Osteoblast (primary cell): ENCODE data around the gene TPP2. TPM values are rescaled to one million over a fixed set of nuclear protein-coding genes. Genes with fewer than 3 reads are reported as not detected.

Source experiments
- DNase-seq: peaks from one replicate; pipeline ENCODE4 v3.0.0; 2011; ENCODE audit warnings: low spot score, mixed read lengths; ENCODE audit not compliant: insufficient read length; ENCODE audit errors: missing footprints
- H2AFZ ChIP-seq: 2 replicates; pipeline ENCODE4 v1.6.0; 2011; ENCODE audit warnings: mild to moderate bottlenecking, low read length
- H3K27ac ChIP-seq: 2 replicates; pipeline ENCODE4 v1.5.1; 2011; ENCODE audit warnings: mild to moderate bottlenecking, low read depth, low read length, moderate library complexity
- H3K27me3 ChIP-seq: 2 replicates; pipeline ENCODE4 v1.6.0; 2012; ENCODE audit warnings: mild to moderate bottlenecking, control low read depth, inconsistent platforms, low read length, moderate library complexity; ENCODE audit not compliant: insufficient read depth
- H3K36me3 ChIP-seq: 2 replicates; pipeline ENCODE4 v1.5.1; 2011; ENCODE audit warnings: mild to moderate bottlenecking, low read length, control low read depth, moderate library complexity; ENCODE audit not compliant: insufficient read depth
- H3K4me1 ChIP-seq: 2 replicates; pipeline ENCODE4 v1.5.1; 2011; ENCODE audit warnings: mild to moderate bottlenecking, low read length, control low read depth, moderate library complexity; ENCODE audit not compliant: insufficient read depth
- H3K4me2 ChIP-seq: 2 replicates; pipeline ENCODE4 v1.6.0; 2011; ENCODE audit warnings: mild to moderate bottlenecking, low read length; ENCODE audit not compliant: insufficient read depth
- H3K4me3 ChIP-seq: fragments of 200-600 bp; sonication (generic); 3 replicates; pipeline ENCODE4 v1.5.1; 2012; ENCODE audit warnings: mild to moderate bottlenecking, low read length, inconsistent platforms; ENCODE audit not compliant: insufficient read depth
- H3K79me2 ChIP-seq: 2 replicates; pipeline ENCODE4 v1.6.0; 2012; ENCODE audit warnings: mild to moderate bottlenecking, low read length, control low read depth, inconsistent platforms; ENCODE audit not compliant: insufficient read depth
- H3K9me3 ChIP-seq: 2 replicates; pipeline ENCODE4 v1.5.1; 2011; ENCODE audit warnings: low read depth, low read length, control low read depth
- H4K20me1 ChIP-seq: 2 replicates; pipeline ENCODE4 v1.6.0; 2012; ENCODE audit warnings: mild to moderate bottlenecking, low read length, control low read depth; ENCODE audit not compliant: insufficient read depth
- CTCF ChIP-seq: IDR thresholded peaks from 2 replicates; pipeline ENCODE4 v1.5.1; 2011; ENCODE audit warnings: mild to moderate bottlenecking, low read depth, low read length, moderate library complexity; ENCODE audit errors: extremely low read depth
- total RNA-seq: library from RNA; depleted of rRNA; stranded (reverse); fragments of >200 nt; gene quantifications from 2 replicates; pipeline ENCODE4 v1.2.3, GENCODE V29; 2012

TPP2 gene
- total RNA-seq, 1 donor, result 57.5 TPM

GRCh38 chr13:102609696-102610095 lies 12.9 kb downstream of the TPP2 start:
- Histone ChIP-seq H3K36me3 (peaks cover 47% of the 10 kb centered on the region), H3K79me2 (peaks cover 83% of the 10 kb centered on the region), H3K27ac (no peak overlapping the region), H3K4me3 (no peak overlapping the region), H3K9me3 (no peaks in the 10 kb centered on the region), H4K20me1 (peaks cover 3% of the 10 kb centered on the region), H3K4me1 (no peaks in the 10 kb centered on the region), H2AFZ (no peak overlapping the region), H3K4me2 (no peak overlapping the region), H3K27me3 (no peaks in the 10 kb centered on the region)
- no peak for TF ChIP-seq CTCF
- no peak for DNase-seq

GRCh38 chr13:102610296-102610895 lies 13.6 kb downstream of the TPP2 start:
- Histone ChIP-seq H4K20me1 (peaks cover 3% of the 10 kb centered on the region), H3K36me3 (peaks cover 44% of the 10 kb centered on the region), H3K27ac (no peak overlapping the region), H3K9me3 (no peaks in the 10 kb centered on the region), H3K27me3 (no peaks in the 10 kb centered on the region), H3K4me1 (no peaks in the 10 kb centered on the region), H3K4me2 (no peak overlapping the region), H3K79me2 (peaks cover 76% of the 10 kb centered on the region), H2AFZ (no peak overlapping the region), H3K4me3 (no peak overlapping the region)
- DNase-seq, result no peak
- no peak for TF ChIP-seq CTCF

GRCh38 chr13:102617697-102618350 lies 21.0 kb downstream of the TPP2 start:
- H3K9me3 ChIP-seq, result no peaks in the 10 kb centered on the region
- H3K4me3 ChIP-seq, result no peak overlapping the region
- H3K79me2 ChIP-seq, result peaks cover 22% of the 10 kb centered on the region
- H3K4me1 ChIP-seq, result no peaks in the 10 kb centered on the region
- no peak overlapping the region for H2AFZ ChIP-seq
- DNase-seq, result no peak
- H3K4me2 ChIP-seq, result no peak overlapping the region
- H3K27me3 ChIP-seq, result no peaks in the 10 kb centered on the region
- TF ChIP-seq CTCF, result no peak
- peaks cover 55% of the 10 kb centered on the region for H3K36me3 ChIP-seq
- H3K27ac ChIP-seq, result no peak overlapping the region
- no peaks in the 10 kb centered on the region for H4K20me1 ChIP-seq

GRCh38 chr13:102620516-102620915 lies 23.7 kb downstream of the TPP2 start:
- no peak for DNase-seq
- H3K4me3 ChIP-seq, result no peak overlapping the region
- no peak overlapping the region for H2AFZ ChIP-seq
- no peaks in the 10 kb centered on the region for H4K20me1 ChIP-seq
- no peak overlapping the region for H3K27ac ChIP-seq
- no peaks in the 10 kb centered on the region for H3K9me3 ChIP-seq
- peaks cover 5% of the 10 kb centered on the region for H3K79me2 ChIP-seq
- H3K27me3 ChIP-seq, result no peaks in the 10 kb centered on the region
- no peak for TF ChIP-seq CTCF
- no peaks in the 10 kb centered on the region for H3K4me1 ChIP-seq
- peaks cover 69% of the 10 kb centered on the region for H3K36me3 ChIP-seq
- H3K4me2 ChIP-seq, result no peak overlapping the region
